GM21367 (cell line): ENCODE results near the gene KDM1B.
"Not testable (repeated sequence)": the region's sequence is repeated elsewhere in the genome, so short reads cannot be mapped to it uniquely, and the experiment has no call there.

Experiments
- ATAC-seq: cut with Tn5 transposase; IDR thresholded peaks from one replicate; pipeline ENCODE4 v1.9.1; 2021; ENCODE audit not compliant: unreplicated experiment

Gene KDM1B

GRCh38 chr6:18228590-18228989 is 73.4 kb downstream of the KDM1B start:
- ATAC-seq: not testable (repeated sequence)

DNA sequence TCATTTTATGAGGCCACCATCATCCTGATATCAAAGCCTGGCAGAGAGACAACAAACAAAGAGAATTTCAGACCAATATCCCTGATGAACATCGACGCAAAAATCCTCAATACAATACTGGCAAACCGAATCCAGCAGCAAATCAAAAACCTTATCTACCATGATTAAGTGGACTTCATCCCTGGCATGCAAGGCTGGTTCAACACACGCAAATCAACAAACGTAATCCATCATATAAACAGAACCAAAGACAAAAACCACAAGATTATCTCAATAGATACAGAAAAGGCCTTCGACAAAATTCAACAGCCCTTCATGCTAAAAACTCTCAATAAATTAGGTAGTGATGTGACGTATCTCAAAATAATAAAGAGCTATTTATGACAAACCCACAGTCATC is 76.6 kb downstream of the KDM1B start:
- ATAC-seq: not testable (repeated sequence)

DNA sequence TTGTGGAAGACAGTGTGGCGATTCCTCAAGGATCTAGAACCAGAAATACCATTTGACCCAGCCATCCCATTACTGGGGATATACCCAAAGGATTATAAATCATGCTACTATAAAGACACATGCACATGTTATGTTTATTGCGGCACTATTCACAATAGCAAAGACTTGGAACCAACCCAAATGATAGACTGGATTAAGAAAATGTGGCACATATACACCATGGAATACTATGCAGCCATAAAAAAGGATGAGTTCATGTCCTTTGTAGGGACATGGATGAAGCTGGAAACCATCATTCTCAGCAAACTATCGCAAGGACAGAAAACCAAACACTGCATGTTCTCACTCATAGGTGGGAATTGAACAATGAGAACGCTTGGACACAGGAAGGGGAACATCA is 78.5 kb downstream of the KDM1B start:
- ATAC-seq: not testable (repeated sequence)

DNA sequence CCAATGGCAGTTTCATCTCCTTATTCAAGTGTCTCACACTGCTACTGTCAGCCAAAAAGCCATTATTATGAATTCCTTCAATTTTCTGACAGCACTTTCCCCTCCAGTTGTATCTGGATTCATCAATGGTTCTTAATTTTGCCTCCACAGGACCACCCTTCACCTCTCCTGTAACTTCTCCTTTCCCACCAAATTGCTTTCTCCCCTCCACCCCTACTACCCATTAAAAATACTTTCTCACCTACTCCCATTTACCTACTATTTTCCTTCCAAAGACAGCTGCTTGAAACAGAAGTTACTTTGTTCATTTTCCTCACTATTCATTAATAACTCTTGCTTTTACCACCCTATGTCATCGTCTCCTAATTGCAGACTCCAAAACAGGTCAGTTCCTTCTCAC is 79.3 kb downstream of the KDM1B start:
- no peak for ATAC-seq

- no peak for ATAC-seq
Measured at GRCh38 chr6:18235524-18235923, 80.3 kb downstream of the KDM1B start.

GRCh38 chr6:18237167-18237566 is 81.9 kb downstream of the KDM1B start:
- ATAC-seq: no peak

GRCh38 chr6:18240230-18240629 is 85.0 kb downstream of the KDM1B start:
- no peak for ATAC-seq

- no peak for ATAC-seq
Measured at GRCh38 chr6:18241208-18242038, 86.2 kb downstream of the KDM1B start.

DNA sequence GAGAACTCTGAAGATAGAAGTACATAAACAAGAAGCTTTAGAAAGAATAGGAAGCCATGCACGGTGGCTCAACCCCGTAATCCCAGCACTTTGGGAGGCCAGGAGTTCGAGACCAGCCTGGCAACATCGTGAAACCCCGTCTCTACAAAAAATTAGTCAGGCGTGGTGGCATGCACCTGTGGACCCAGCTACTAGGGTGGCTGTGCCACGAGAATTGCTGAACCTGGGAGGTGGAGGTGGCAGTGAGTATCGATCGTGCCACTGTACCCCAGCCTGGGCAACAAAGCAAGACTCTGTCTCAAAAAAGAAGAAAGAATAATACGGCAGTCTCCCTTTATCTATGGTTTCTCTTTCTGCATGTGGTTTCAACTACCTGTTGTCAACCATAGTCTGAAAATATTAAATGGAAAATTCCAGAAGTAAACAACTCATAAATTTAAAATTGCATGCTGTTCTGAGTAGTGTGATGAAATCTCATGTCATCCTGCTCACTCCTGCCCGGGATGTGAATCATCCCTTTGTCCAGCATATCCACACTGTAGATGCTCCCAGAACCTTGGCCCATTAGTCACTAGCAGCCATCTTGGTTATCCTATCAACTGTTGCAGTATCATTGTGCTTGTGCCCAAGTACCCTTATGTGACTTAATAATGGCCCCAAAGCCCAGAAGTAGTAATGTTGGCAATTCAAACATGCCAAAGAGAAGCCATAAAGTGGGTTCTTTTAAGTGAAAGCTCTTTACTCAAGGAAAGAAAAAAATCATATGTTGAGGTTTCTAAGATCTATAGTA is 87.0 kb downstream of the KDM1B start:
- ATAC-seq: no peak

DNA sequence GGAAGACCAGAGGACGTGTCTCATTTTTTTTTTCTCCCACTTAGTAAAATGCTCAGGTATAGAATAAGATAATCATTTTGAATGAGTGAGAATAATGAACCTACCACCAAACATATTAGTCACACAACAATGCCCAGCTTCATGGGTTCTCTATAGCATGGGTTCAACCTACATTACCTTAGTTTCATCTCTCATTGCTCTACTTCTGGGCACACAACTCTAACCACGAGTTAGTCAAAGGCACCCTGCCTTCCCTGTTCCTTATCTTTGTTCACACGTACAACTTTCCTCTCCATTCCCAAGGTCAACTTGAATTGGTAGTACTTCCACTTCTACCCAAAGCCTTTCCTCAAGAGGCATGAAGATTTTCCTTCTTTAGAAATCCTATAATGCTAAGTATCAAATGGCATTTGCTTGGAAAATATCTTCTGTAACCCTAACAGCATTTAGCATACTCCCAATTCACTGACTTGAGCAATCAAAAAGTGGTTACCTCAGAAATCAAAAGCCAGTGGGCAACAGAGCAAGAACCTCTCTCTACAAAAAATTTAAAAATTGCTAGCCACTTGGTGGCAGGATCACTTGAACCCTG is 88.2 kb downstream of the KDM1B start:
- ATAC-seq: no peak

- ATAC-seq: no peak
Measured at GRCh38 chr6:18244251-18244650, 89.0 kb downstream of the KDM1B start.

DNA sequence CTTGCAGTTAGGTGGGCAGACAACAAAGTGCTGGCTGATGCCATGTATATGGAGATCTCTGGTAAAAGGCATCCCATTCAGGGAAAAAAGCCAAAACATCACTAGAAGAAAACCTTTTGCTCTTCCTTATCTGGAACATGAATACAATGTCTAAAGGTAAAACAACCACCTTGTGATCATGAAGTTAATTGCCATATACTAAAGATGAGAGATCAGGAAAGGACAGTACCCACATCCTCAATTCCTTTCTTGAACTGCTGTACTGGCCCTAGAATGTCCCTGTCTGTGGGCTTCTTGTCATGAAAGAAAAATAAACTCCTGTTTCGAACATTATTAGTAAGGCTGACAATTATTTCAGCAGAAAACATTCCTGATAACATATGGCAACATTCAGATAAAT is 89.9 kb downstream of the KDM1B start:
- no peak for ATAC-seq

- ATAC-seq: no peak
Measured at GRCh38 chr6:18245642-18246041, 90.4 kb downstream of the KDM1B start.

DNA sequence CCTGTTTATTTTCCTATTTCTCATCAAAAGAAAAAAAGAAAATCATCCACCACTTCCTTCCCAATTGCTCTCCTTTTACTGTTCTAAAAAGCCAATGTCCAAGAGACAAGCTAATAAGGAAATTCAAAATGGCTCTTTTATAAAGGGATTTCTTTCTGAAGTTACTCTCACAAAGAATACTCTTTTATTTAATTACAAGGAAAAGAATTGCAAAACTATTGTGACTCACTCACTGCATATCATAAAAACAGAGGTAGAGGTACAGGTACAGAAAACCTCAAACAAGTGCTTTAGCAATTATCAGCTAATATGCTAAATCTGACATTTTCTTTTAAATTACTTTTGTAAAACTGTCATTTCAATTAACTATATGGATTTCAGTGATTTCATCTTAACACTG is 91.0 kb downstream of the KDM1B start:
- ATAC-seq: no peak

GRCh38 chr6:18247002-18247401 is 91.8 kb downstream of the KDM1B start:
- no peak for ATAC-seq

DNA sequence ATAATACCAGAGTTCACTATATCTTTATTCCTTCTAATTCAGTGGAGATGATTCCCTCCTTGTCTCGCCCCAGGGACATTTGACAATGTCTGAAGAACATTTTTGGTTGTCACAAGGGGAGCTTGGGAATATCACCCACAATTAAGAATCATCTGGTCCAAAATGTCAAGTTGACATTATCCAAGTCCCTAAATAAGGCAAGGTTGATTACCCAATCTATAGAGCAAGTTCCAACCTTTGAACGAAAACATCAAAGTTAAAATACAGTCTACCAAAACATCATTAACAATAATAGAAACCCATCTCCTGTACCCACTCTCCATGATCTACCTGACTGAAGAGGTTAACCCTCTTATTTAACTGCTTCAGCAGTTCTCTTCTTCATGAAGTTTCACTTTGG is 93.5 kb downstream of the KDM1B start:
- no peak for ATAC-seq

- no peak for ATAC-seq
Measured at GRCh38 chr6:18249271-18249670, 94.0 kb downstream of the KDM1B start.

DNA sequence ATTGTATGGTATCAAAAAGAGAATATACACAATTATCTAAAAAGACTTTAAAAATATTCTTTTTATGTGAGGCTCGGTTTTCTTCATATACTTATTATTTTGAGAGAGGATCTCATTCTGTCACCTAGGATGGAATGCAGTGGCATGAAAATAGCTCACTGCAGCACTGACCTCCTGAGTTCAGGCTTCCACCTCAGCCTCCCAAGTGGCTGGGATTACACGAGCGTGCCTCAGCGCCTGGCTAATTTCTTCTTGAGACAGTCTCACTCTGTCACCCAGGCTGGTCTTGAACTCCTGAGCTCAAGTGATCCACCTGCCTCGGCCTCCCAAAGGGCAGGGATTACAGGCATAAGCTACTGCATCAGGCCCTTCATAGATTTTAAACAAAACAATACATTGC is 98.4 kb downstream of the KDM1B start:
- ATAC-seq: no peak

GRCh38 chr6:18254793-18255192 is 99.6 kb downstream of the KDM1B start:
- no peak for ATAC-seq

DNA sequence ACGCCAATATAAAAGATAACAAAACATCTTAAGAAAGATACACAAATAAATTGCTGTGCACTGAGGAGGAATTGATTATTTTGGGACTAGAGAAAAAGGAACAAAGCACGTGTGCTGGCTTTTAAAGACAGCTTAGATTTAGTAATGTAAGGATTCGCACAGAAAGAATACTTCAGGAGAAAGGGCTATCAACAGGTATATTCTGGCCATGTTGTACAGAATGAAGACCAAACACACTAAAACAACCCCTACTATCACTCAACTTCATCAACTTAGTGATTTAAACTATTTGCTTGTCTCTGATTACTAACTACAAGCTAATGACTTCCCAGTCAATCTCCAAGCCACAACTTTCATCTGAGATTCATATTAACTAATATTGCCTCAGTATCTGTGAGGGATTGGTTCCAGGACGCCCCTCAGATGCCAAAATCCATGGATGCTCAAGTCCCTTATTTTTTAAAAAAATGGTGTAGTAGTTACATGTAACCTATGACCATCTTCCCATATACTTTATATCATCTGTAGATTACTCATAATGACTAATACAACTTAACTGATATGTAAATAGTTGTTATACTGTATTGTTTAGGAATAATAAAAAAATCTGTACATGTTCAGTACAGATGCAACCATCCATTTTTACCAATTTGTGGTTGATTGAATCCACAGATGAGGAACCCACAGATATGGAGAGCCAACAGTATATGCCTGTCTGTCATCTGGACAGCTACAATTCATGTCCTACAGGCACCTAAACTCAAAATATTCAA is 104.6 kb downstream of the KDM1B start:
- no peak for ATAC-seq

- ATAC-seq: peak; percentile 41
Measured at GRCh38 chr6:18260448-18261106, 105.4 kb downstream of the KDM1B start.
